HEK293T (cell line): Measurements from ENCODE around the gene GABRG3.

Source experiments
- ARNT ChIP-seq: fragments of 450-650 bp; IDR thresholded peaks from 2 replicates; pipeline ENCODE4 v1.6.1; 2017; ENCODE audit warnings: mild to moderate bottlenecking
- BHLHE40 ChIP-seq: fragments of 450-650 bp; IDR thresholded peaks from 2 replicates; pipeline ENCODE4 v1.6.1; 2016; ENCODE audit warnings: mild to moderate bottlenecking, moderate library complexity, borderline replicate concordance
- CTBP1 ChIP-seq: fragments of 450-650 bp; IDR thresholded peaks from 2 replicates; pipeline ENCODE4 v1.6.1; 2016; ENCODE audit warnings: borderline replicate concordance
- FOXA1 ChIP-seq: fragments of 450-650 bp; IDR thresholded peaks from 2 replicates; pipeline ENCODE4 v1.6.1; 2016; ENCODE audit warnings: mild to moderate bottlenecking
- FOXM1 ChIP-seq: fragments of 450-650 bp; IDR thresholded peaks from 2 replicates; pipeline ENCODE4 v1.6.1; 2017; ENCODE audit warnings: mild to moderate bottlenecking, borderline replicate concordance
- HDGF ChIP-seq: fragments of 450-650 bp; IDR thresholded peaks from 2 replicates; pipeline ENCODE4 v1.6.1; 2017; ENCODE audit warnings: antibody characterized with exemption, borderline replicate concordance
- NFRKB ChIP-seq: fragments of 450-650 bp; IDR thresholded peaks from 2 replicates; pipeline ENCODE4 v1.6.1; 2016; ENCODE audit warnings: mild to moderate bottlenecking, moderate library complexity
- SP1 ChIP-seq: fragments of 450-650 bp; IDR thresholded peaks from 2 replicates; pipeline ENCODE4 v1.6.1; 2017
- SUZ12 ChIP-seq: fragments of 450-650 bp; IDR thresholded peaks from 2 replicates; pipeline ENCODE4 v1.6.1; 2016; ENCODE audit warnings: mild to moderate bottlenecking
- TARDBP ChIP-seq: fragments of 450-650 bp; IDR thresholded peaks from 2 replicates; pipeline ENCODE4 v1.6.1; 2016
- TF ChIP-seq, protein P1 (sequence below): fragments of 450-650 bp; IDR thresholded peaks from 2 replicates; pipeline ENCODE4 v1.6.1; 2016

DNA sequence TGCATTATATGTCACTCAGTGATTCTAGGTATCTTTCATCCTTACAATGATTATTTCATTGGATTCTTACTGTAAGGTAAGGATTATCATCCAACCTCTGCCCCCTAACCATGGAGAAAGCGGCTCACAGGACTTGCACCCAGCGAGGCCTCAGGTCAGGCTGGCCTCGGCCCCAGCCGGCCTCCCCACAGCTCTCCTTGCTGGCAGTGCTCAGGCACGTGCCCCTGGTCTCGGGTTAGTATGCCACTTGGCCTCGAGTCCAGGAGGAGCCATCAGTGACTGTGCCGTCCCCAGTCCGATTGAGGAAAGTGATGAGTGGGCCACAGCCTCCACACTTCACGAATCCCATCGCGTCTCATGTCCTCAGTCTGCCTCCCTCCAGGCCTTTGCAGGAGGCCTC lies 35.7 kb upstream of the GABRG3 start:
- TF ChIP-seq SP1 (no peak), NFRKB (no peak), TARDBP (no peak), HDGF (no peak), ARNT (no peak), BHLHE40 (no peak), SUZ12 (no peak), FOXM1 (no peak), CTBP1 (no peak), FOXA1 (no peak)
- TF ChIP-seq, protein P1, sequence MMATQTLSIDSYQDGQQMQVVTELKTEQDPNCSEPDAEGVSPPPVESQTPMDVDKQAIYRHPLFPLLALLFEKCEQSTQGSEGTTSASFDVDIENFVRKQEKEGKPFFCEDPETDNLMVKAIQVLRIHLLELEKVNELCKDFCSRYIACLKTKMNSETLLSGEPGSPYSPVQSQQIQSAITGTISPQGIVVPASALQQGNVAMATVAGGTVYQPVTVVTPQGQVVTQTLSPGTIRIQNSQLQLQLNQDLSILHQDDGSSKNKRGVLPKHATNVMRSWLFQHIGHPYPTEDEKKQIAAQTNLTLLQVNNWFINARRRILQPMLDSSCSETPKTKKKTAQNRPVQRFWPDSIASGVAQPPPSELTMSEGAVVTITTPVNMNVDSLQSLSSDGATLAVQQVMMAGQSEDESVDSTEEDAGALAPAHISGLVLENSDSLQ, result no peak
